Gastroesophageal sphincter (tissue), 4 donors: ENCODE measurements around the gene FARS2. TPM values are rescaled to one million over a fixed set of nuclear protein-coding genes. Genes with fewer than 3 reads are reported as not detected.

Experiments used
- ATAC-seq: fragments of 150-250 bp; one replicate; pipeline ENCODE4 v1.9.1; 2016; ENCODE audit warnings: mild to moderate bottlenecking, moderate library complexity
- H3K27ac ChIP-seq, 4 donors: fragments of 200-600 bp; sonication (generic) in 3 of 4; 1 replicate in 3 of 4; 2 replicates in 1 of 4; pipeline ENCODE4 v1.5.1; 2016 to 2019
- H3K27me3 ChIP-seq: fragments of 200-600 bp; sonication (generic); one replicate; pipeline ENCODE4 v1.5.1; 2019
- H3K36me3 ChIP-seq, 2 donors: fragments of 200-600 bp; sonication (generic); one replicate each; pipeline ENCODE4 v1.5.1; 2019; ENCODE audit warnings: control low read depth in 1 of 2
- H3K4me1 ChIP-seq, 3 donors: fragments of 200-600 bp; sonication (generic); 1 replicate in 2 of 3; 2 replicates in 1 of 3; pipeline ENCODE4 v1.5.1; 2016 to 2019; ENCODE audit warnings: control low read depth in 2 of 3
- H3K4me3 ChIP-seq, 2 donors: fragments of 200-600 bp; sonication (generic); one replicate each; pipeline ENCODE4 v1.5.1; 2019; ENCODE audit warnings: mild to moderate bottlenecking in 1 of 2, moderate library complexity in 1 of 2
- H3K9me3 ChIP-seq, 3 donors: fragments of 200-600 bp; sonication (generic); one replicate each; pipeline ENCODE4 v1.5.1; 2017 to 2019; ENCODE audit warnings: control low read depth in 2 of 3
- CTCF ChIP-seq, 4 experiments: fragments of 200-600 bp in 2 of 4; fragments of 450-650 bp in 2 of 4; sonication (generic) in 1 of 4; IDR thresholded peaks; one replicate each; pipeline ENCODE4 v1.5.1; 2017 to 2019; ENCODE audit warnings: antibody characterized with exemption in 4 of 4, mild to moderate bottlenecking in 2 of 4, moderate library complexity in 2 of 4
- EP300 ChIP-seq: sonication (generic); formaldehyde crosslinking; IDR thresholded peaks from one replicate; pipeline ENCODE4 v1.6.1; 2017; ENCODE audit warnings: antibody characterized with exemption, mild to moderate bottlenecking
- POLR2A ChIP-seq, 2 donors: fragments of 450-650 bp; IDR thresholded peaks; one replicate each; pipeline ENCODE4 v1.6.1; 2017; ENCODE audit warnings: antibody characterized with exemption in 2 of 2, mild to moderate bottlenecking in 2 of 2, moderate library complexity in 1 of 2
- POLR2AphosphoS5 ChIP-seq: sonication (generic); formaldehyde crosslinking; IDR thresholded peaks from one replicate; pipeline ENCODE4 v1.6.1; 2017; ENCODE audit warnings: antibody characterized with exemption
- WGBS, 2 donors: methylation state at CpG; one replicate each; pipeline ENCODE4 v1.1.5; 2018; ENCODE audit warnings: low coverage in 1 of 2; 5-methylcytosine and 5-hydroxymethylcytosine counted together
- total RNA-seq, 4 donors: library from RNA; depleted of rRNA; stranded (reverse); fragments of >200 nt; gene quantifications; one replicate each; pipeline ENCODE4 v1.1.0, GENCODE V29; 2016

The FARS2 gene
- total RNA-seq, 4 donors from 2014 or later = 9.8 to 16.3 (median 14.4) TPM

GRCh38 chr6:5605937-5606336 is 344.6 kb downstream of the FARS2 start:
- WGBS, 2 donors = 79 to 88% methylated on average over 4 to 5 of the region's 5 CpGs
- H3K4me3 ChIP-seq = no peak overlapping the region
- no peak for ATAC-seq
- H3K27me3 ChIP-seq = no peaks in the 10 kb centered on the region
- H3K9me3 ChIP-seq = no peaks in the 10 kb centered on the region
- H3K27ac ChIP-seq = no peak overlapping the region
- H3K4me1 ChIP-seq = no peaks in the 10 kb centered on the region
- TF ChIP-seq POLR2A (IDR thresholded peaks at IDR 0.05) = no peak
- no peak for TF ChIP-seq POLR2AphosphoS5
- no peak for TF ChIP-seq CTCF (IDR thresholded peaks at IDR 0.05)
- no peak for TF ChIP-seq EP300
- H3K36me3 ChIP-seq = no peaks in the 10 kb centered on the region

GRCh38 chr6:5606546-5606945 is 345.2 kb downstream of the FARS2 start:
- no peaks in the 10 kb centered on the region for H3K27me3 ChIP-seq
- H3K4me1 ChIP-seq = no peaks in the 10 kb centered on the region
- TF ChIP-seq POLR2A (IDR thresholded peaks at IDR 0.05) (no peak), POLR2AphosphoS5 (no peak), CTCF (IDR thresholded peaks at IDR 0.05) (no peak), EP300 (no peak)
- no peak overlapping the region for H3K27ac ChIP-seq
- 83% methylated on average over 2 to 4 of the region's 4 CpGs for WGBS, 2 donors
- H3K36me3 ChIP-seq = no peaks in the 10 kb centered on the region
- ATAC-seq = no peak
- no peak overlapping the region for H3K4me3 ChIP-seq
- no peaks in the 10 kb centered on the region for H3K9me3 ChIP-seq

GRCh38 chr6:5610640-5611039 is 349.3 kb downstream of the FARS2 start:
- no peak overlapping the region for H3K27ac ChIP-seq
- H3K4me3 ChIP-seq = no peak overlapping the region
- no peaks in the 10 kb centered on the region for H3K27me3 ChIP-seq
- no peak for ATAC-seq
- WGBS, 2 donors = 94 to 95% methylated on average over 3 to 7 of the region's 8 CpGs
- peaks cover 0 to 8% of the 10 kb centered on the region in 2 donors for H3K36me3 ChIP-seq
- H3K4me1 ChIP-seq = no peaks in the 10 kb centered on the region
- H3K9me3 ChIP-seq = peaks cover 0 to 5% (median 0%) of the 10 kb centered on the region in 3 donors
- TF ChIP-seq POLR2AphosphoS5 (no peak), CTCF (IDR thresholded peaks at IDR 0.05) (no peak), EP300 (no peak), POLR2A (IDR thresholded peaks at IDR 0.05) (no peak)

- whole genome bisulfite sequencing, 2 donors = 100% methylated on average over 1 of the region's 1 CpG; no CpG with 5 or more reads in 1 of the 2 donors
- TF ChIP-seq POLR2AphosphoS5 = no peak
- no peak for TF ChIP-seq CTCF (IDR thresholded peaks at IDR 0.05)
- no peak for TF ChIP-seq POLR2A (IDR thresholded peaks at IDR 0.05)
- TF ChIP-seq EP300 = no peak
- ATAC-seq = no peak
Observed at GRCh38 chr6:5617179-5617578, 355.9 kb downstream of the FARS2 start.

GRCh38 chr6:5619249-5619648 is 357.9 kb downstream of the FARS2 start:
- 75 to 81% methylated on average over 2 to 3 of the region's 3 CpGs for WGBS, 2 donors
- Histone ChIP-seq H3K27me3 (no peaks in the 10 kb centered on the region), H3K4me1 (no peaks in the 10 kb centered on the region), H3K4me3 (no peak overlapping the region), H3K27ac (no peak overlapping the region), H3K36me3 (peaks cover 0 to 7% of the 10 kb centered on the region in 2 donors), H3K9me3 (peaks cover 0 to 4% (median 0%) of the 10 kb centered on the region in 3 donors)
- TF ChIP-seq CTCF (IDR thresholded peaks at IDR 0.05) = no peak
- TF ChIP-seq POLR2A (IDR thresholded peaks at IDR 0.05) = no peak
- no peak for TF ChIP-seq POLR2AphosphoS5
- no peak for TF ChIP-seq EP300
- no peak for ATAC-seq

More at GRCh38 chr6:5617179-5617578, 355.9 kb downstream of the FARS2 start:
- H3K4me1 ChIP-seq = no peaks in the 10 kb centered on the region
- H3K27me3 ChIP-seq = no peaks in the 10 kb centered on the region
- H3K27ac ChIP-seq = no peak overlapping the region
- H3K9me3 ChIP-seq = peaks cover 0 to 5% (median 0%) of the 10 kb centered on the region in 3 donors
- peaks cover 0 to 13% of the 10 kb centered on the region in 2 donors for H3K36me3 ChIP-seq
- no peak overlapping the region for H3K4me3 ChIP-seq
